Measurements from ENCODE around the gene ACVR1B.

ACVR1B gene

DNA sequence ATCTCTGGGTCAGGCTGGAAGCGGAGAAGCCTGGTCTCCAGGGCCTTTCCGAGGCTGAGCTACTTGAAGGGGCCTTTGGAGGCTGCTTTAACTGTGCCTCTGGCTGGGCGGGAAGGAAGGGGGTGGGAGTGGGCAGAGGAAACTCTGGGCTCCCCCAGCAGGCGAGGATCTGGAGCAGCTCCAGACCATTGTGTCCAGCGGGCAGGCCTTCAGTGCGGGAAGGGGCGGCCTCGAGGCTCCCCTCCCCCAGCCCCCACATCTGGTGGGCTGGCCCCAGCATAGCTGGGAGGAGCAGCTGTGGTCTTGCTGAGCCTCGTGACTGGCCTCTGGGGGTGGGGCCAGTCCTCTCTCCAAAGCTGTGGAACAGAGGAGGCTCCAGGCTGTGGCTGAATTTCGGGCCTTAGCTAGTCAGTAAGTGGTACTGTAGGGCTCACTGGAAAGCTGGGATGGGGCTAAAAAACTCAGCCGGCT, 58.7 kb downstream of the ACVR1B start (continued):
- no peak for TF ChIP-seq ZNF274 (IDR thresholded peaks at IDR 0.05; ENCODE audit: low read length)
- TF ChIP-seq ZNF274 (tag by site-specific recombination; IDR thresholded peaks at IDR 0.05; ENCODE audit: borderline replicate concordance): no peak
- TF ChIP-seq, protein P1, sequence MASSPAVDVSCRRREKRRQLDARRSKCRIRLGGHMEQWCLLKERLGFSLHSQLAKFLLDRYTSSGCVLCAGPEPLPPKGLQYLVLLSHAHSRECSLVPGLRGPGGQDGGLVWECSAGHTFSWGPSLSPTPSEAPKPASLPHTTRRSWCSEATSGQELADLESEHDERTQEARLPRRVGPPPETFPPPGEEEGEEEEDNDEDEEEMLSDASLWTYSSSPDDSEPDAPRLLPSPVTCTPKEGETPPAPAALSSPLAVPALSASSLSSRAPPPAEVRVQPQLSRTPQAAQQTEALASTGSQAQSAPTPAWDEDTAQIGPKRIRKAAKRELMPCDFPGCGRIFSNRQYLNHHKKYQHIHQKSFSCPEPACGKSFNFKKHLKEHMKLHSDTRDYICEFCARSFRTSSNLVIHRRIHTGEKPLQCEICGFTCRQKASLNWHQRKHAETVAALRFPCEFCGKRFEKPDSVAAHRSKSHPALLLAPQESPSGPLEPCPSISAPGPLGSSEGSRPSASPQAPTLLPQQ (tag by site-specific recombination; IDR thresholded peaks at IDR 0.05): peak; percentile 76
- TF ChIP-seq, protein P2, sequence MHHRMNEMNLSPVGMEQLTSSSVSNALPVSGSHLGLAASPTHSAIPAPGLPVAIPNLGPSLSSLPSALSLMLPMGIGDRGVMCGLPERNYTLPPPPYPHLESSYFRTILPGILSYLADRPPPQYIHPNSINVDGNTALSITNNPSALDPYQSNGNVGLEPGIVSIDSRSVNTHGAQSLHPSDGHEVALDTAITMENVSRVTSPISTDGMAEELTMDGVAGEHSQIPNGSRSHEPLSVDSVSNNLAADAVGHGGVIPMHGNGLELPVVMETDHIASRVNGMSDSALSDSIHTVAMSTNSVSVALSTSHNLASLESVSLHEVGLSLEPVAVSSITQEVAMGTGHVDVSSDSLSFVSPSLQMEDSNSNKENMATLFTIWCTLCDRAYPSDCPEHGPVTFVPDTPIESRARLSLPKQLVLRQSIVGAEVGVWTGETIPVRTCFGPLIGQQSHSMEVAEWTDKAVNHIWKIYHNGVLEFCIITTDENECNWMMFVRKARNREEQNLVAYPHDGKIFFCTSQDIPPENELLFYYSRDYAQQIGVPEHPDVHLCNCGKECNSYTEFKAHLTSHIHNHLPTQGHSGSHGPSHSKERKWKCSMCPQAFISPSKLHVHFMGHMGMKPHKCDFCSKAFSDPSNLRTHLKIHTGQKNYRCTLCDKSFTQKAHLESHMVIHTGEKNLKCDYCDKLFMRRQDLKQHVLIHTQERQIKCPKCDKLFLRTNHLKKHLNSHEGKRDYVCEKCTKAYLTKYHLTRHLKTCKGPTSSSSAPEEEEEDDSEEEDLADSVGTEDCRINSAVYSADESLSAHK (tag by site-specific recombination; IDR thresholded peaks at IDR 0.05): peak; percentile 81
- peak; percentile 42 for TF ChIP-seq GLIS1 (tag by site-specific recombination; IDR thresholded peaks at IDR 0.05)
- no peak for TF ChIP-seq ZNF423 (tag by site-specific recombination; IDR thresholded peaks at IDR 0.05)
- TF ChIP-seq, protein P3, sequence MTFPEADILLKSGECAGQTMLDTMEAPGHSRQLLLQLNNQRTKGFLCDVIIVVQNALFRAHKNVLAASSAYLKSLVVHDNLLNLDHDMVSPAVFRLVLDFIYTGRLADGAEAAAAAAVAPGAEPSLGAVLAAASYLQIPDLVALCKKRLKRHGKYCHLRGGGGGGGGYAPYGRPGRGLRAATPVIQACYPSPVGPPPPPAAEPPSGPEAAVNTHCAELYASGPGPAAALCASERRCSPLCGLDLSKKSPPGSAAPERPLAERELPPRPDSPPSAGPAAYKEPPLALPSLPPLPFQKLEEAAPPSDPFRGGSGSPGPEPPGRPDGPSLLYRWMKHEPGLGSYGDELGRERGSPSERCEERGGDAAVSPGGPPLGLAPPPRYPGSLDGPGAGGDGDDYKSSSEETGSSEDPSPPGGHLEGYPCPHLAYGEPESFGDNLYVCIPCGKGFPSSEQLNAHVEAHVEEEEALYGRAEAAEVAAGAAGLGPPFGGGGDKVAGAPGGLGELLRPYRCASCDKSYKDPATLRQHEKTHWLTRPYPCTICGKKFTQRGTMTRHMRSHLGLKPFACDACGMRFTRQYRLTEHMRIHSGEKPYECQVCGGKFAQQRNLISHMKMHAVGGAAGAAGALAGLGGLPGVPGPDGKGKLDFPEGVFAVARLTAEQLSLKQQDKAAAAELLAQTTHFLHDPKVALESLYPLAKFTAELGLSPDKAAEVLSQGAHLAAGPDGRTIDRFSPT (tag by site-specific recombination; IDR thresholded peaks at IDR 0.05): no peak
- TF ChIP-seq, protein P4, sequence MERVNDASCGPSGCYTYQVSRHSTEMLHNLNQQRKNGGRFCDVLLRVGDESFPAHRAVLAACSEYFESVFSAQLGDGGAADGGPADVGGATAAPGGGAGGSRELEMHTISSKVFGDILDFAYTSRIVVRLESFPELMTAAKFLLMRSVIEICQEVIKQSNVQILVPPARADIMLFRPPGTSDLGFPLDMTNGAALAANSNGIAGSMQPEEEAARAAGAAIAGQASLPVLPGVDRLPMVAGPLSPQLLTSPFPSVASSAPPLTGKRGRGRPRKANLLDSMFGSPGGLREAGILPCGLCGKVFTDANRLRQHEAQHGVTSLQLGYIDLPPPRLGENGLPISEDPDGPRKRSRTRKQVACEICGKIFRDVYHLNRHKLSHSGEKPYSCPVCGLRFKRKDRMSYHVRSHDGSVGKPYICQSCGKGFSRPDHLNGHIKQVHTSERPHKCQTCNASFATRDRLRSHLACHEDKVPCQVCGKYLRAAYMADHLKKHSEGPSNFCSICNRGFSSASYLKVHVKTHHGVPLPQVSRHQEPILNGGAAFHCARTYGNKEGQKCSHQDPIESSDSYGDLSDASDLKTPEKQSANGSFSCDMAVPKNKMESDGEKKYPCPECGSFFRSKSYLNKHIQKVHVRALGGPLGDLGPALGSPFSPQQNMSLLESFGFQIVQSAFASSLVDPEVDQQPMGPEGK (tag by site-specific recombination; IDR thresholded peaks at IDR 0.05): peak; percentile 71
- TF ChIP-seq ZNF335 (tag by site-specific recombination; conservative IDR thresholded peaks at IDR 0.05): peak; percentile 34; the same call in 1 of the 2 replicates
- TF ChIP-seq, protein P5, sequence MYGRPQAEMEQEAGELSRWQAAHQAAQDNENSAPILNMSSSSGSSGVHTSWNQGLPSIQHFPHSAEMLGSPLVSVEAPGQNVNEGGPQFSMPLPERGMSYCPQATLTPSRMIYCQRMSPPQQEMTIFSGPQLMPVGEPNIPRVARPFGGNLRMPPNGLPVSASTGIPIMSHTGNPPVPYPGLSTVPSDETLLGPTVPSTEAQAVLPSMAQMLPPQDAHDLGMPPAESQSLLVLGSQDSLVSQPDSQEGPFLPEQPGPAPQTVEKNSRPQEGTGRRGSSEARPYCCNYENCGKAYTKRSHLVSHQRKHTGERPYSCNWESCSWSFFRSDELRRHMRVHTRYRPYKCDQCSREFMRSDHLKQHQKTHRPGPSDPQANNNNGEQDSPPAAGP (tag by site-specific recombination; IDR thresholded peaks at IDR 0.05): no peak
- no peak for TF ChIP-seq ZNF677 (tag by site-specific recombination; IDR thresholded peaks at IDR 0.05)
- TF ChIP-seq ZFHX2 (tag by site-specific recombination; conservative IDR thresholded peaks at IDR 0.05): peak; percentile 91
- TF ChIP-seq ZNF529 (tag by site-specific recombination; IDR thresholded peaks at IDR 0.05; ENCODE audit: insufficient replicate concordance): no peak
- TF ChIP-seq ZNF394 (tag by site-specific recombination; IDR thresholded peaks at IDR 0.05; ENCODE audit: borderline replicate concordance): peak; percentile 50
- peak; percentile 92 for TF ChIP-seq EGR2 (tag by site-specific recombination; IDR thresholded peaks at IDR 0.05; ENCODE audit: low read depth)
- TF ChIP-seq ZNF571 (tag by site-specific recombination; IDR thresholded peaks at IDR 0.05): no peak
- TF ChIP-seq, protein P6, sequence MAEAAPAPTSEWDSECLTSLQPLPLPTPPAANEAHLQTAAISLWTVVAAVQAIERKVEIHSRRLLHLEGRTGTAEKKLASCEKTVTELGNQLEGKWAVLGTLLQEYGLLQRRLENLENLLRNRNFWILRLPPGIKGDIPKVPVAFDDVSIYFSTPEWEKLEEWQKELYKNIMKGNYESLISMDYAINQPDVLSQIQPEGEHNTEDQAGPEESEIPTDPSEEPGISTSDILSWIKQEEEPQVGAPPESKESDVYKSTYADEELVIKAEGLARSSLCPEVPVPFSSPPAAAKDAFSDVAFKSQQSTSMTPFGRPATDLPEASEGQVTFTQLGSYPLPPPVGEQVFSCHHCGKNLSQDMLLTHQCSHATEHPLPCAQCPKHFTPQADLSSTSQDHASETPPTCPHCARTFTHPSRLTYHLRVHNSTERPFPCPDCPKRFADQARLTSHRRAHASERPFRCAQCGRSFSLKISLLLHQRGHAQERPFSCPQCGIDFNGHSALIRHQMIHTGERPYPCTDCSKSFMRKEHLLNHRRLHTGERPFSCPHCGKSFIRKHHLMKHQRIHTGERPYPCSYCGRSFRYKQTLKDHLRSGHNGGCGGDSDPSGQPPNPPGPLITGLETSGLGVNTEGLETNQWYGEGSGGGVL (tag by site-specific recombination; IDR thresholded peaks at IDR 0.05): peak; percentile 54
- peak; percentile 38; the same call in 1 of the 2 replicates for TF ChIP-seq ZBTB17 (tag by site-specific recombination; IDR thresholded peaks at IDR 0.05)
- peak; percentile 71 for TF ChIP-seq SP3 (tag by site-specific recombination; IDR thresholded peaks at IDR 0.05)
- TF ChIP-seq ZNF600 (tag by site-specific recombination; IDR thresholded peaks at IDR 0.05): peak; percentile 64; the same call in 1 of the 2 replicates
- TF ChIP-seq, protein P7, sequence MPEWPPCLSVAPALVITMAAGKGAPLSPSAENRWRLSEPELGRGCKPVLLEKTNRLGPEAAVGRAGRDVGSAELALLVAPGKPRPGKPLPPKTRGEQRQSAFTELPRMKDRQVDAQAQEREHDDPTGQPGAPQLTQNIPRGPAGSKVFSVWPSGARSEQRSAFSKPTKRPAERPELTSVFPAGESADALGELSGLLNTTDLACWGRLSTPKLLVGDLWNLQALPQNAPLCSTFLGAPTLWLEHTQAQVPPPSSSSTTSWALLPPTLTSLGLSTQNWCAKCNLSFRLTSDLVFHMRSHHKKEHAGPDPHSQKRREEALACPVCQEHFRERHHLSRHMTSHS (tag by site-specific recombination; IDR thresholded peaks at IDR 0.05): no peak
- no peak for TF ChIP-seq ZNF404 (tag by site-specific recombination; IDR thresholded peaks at IDR 0.05)
- TF ChIP-seq, protein P8, sequence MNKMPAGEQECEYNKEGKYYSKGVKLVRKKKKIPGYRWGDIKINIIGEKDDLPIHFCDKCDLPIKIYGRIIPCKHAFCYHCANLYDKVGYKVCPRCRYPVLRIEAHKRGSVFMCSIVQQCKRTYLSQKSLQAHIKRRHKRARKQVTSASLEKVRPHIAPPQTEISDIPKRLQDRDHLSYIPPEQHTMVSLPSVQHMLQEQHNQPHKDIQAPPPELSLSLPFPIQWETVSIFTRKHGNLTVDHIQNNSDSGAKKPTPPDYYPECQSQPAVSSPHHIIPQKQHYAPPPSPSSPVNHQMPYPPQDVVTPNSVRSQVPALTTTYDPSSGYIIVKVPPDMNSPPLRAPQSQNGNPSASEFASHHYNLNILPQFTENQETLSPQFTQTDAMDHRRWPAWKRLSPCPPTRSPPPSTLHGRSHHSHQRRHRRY (tag by site-specific recombination; IDR thresholded peaks at IDR 0.05): no peak
- TF ChIP-seq ZNF530 (tag by site-specific recombination; IDR thresholded peaks at IDR 0.05; ENCODE audit: low read depth): no peak

Measured in HEK293 (cell line).